Measurements from ENCODE around the gene ART4. TPM values are rescaled to one million over a fixed set of nuclear protein-coding genes. Genes with fewer than 3 reads are reported as not detected.

Gene ART4
- total and polyA plus RNA-seq, 12 donors = 0.72 to 3.9 (median 2.7) TPM

- H3K4me3 ChIP-seq = no peak overlapping the region
Measured at GRCh38 chr12:14824012-14824634, 19.2 kb downstream of the ART4 start.

DNA sequence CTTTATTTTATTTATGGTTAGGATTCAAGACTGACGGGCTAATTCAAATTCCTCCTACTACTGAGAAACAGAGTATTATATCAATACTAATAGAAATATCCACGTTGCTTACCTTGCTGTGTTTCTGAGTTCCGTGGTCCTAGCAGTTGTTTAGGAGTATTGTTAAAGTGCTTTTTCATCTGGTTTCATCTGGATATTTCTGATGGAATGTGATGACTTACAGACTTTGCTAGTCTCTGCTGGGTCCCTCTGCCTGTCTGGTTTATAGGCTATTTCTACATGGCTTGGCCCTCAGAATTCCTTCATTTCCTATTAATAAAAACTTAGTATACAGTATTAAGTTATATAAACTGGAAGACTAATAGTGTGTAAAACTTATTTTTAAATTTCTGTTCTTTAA is 29.3 kb downstream of the ART4 start, which contains the start of gene SMCO3:
SMCO3 (minus strand) TSS at position 169 of the 400 bp plus-strand sequence. CDS start 7,502 bp downstream, outside the sequence.
- ATAC-seq = no peak
- no peaks in the 10 kb centered on the region for H3K27me3 ChIP-seq
- no peak for DNase-seq
- no peak within 1 kb of the TSS for H3K27ac ChIP-seq
- H3K4me1 ChIP-seq = peaks cover 0 to 6% (median 0%) of the 10 kb centered on the region in 9 donors
- intact Hi-C loops (cut with DNase I) = no loop called here
- TF ChIP-seq, protein P1, sequence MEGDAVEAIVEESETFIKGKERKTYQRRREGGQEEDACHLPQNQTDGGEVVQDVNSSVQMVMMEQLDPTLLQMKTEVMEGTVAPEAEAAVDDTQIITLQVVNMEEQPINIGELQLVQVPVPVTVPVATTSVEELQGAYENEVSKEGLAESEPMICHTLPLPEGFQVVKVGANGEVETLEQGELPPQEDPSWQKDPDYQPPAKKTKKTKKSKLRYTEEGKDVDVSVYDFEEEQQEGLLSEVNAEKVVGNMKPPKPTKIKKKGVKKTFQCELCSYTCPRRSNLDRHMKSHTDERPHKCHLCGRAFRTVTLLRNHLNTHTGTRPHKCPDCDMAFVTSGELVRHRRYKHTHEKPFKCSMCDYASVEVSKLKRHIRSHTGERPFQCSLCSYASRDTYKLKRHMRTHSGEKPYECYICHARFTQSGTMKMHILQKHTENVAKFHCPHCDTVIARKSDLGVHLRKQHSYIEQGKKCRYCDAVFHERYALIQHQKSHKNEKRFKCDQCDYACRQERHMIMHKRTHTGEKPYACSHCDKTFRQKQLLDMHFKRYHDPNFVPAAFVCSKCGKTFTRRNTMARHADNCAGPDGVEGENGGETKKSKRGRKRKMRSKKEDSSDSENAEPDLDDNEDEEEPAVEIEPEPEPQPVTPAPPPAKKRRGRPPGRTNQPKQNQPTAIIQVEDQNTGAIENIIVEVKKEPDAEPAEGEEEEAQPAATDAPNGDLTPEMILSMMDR (IDR thresholded peaks at IDR 0.05) = no peak
- 72 to 80% methylated on average over 3 of the region's 3 CpGs for WGBS, 2 donors
- H3K4me3 ChIP-seq = no peak within 1 kb of the TSS
- H3K9me3 ChIP-seq = no peaks in the 10 kb centered on the region
- no peaks in the 10 kb centered on the region for H3K36me3 ChIP-seq

More at GRCh38 chr12:14824012-14824634, 19.2 kb downstream of the ART4 start:
- WGBS, 2 donors = 85 to 96% methylated on average over 1 of the region's 1 CpG
- Histone ChIP-seq H3K4me1 (peaks cover 0 to 13% (median 0%) of the 10 kb centered on the region in 9 donors), H3K27ac (no peak overlapping the region), H3K36me3 (no peaks in the 10 kb centered on the region), H3K9me3 (no peaks in the 10 kb centered on the region), H3K27me3 (no peaks in the 10 kb centered on the region)
- DNase-seq (no peak), ATAC-seq (no peak)
- TF ChIP-seq, protein P1 (IDR thresholded peaks at IDR 0.05) = no peak
- intact Hi-C loops (cut with DNase I) = no loop called here

DNA sequence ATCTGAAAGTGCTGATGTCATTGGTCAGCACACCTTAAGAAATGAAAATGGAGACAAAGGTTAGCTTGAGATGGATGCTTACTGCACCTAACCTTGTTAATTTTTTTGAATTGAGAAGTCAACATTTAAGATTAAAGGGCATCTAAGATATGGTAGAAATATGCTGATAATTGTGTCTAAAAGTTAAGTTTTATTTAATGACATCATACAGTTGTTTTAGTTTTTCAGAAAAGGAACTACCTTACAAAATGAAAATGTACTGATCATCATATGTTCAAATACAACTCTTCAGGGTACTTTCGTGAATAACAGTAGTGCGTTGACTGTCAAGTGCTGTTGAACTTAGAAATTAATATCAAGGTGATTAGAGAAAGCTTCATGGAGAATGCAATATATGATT is 31.8 kb downstream of the ART4 start:
- Histone ChIP-seq H3K27ac (no peak overlapping the region), H3K36me3 (no peaks in the 10 kb centered on the region), H3K4me3 (no peak overlapping the region), H3K4me1 (peaks cover 0 to 6% (median 0%) of the 10 kb centered on the region in 9 donors), H3K27me3 (no peaks in the 10 kb centered on the region), H3K9me3 (no peaks in the 10 kb centered on the region)
- 94 to 97% methylated on average over 2 of the region's 2 CpGs for WGBS, 2 donors
- TF ChIP-seq, protein P1 (IDR thresholded peaks at IDR 0.05) = no peak
- ATAC-seq (no peak), DNase-seq (no peak)
- intact Hi-C loops (cut with DNase I) = no loop called here

DNA sequence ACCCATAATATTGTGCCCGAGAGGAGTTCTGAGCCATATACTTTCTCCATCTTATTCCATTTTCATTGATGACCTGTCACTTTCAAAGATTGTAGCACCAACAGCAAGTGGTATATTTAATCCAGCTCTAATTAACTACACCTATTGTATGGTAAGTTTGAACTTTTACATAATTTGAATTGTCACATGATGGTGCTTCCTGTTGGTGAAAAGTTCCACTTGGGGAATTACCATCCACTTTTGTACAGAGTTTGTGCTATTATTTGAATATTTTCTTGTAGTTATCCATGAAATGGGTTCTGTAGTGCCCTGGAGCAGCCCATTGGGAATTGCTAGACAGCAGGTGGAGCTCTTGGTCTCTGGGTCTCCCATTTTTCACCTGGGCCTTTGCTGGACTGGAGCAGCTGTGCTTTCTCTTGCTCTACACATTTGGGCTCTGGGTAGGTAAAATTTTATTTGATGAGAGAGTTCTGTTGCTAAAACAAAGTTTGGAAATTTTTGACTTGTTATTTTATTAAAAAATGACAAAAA is 32.3 kb downstream of the ART4 start:
- Histone ChIP-seq H3K36me3 (no peaks in the 10 kb centered on the region), H3K4me3 (no peak overlapping the region), H3K27ac (no peak overlapping the region), H3K9me3 (no peaks in the 10 kb centered on the region), H3K27me3 (no peaks in the 10 kb centered on the region), H3K4me1 (peaks cover 0 to 6% (median 0%) of the 10 kb centered on the region in 9 donors)
- TF ChIP-seq, protein P1 (IDR thresholded peaks at IDR 0.05) = peak in 8 of 9 donors; percentile 20 to 60 (median 42)
- WGBS, 2 donors = 94 to 97% methylated on average over 1 of the region's 1 CpG
- ATAC-seq (no peak), DNase-seq (no peak)
- intact Hi-C loops (cut with DNase I) = no loop called here

Measured in heart right ventricle (tissue), 16 donors.